GM10266 (cell line): Measurements from ENCODE around the gene PREPL.

ENCODE experiments used
- DNase-seq: peaks from one replicate; pipeline ENCODE4 v3.0.0; 2012; ENCODE audit errors: extremely low spot score
- CTCF ChIP-seq: IDR thresholded peaks from 2 replicates; pipeline ENCODE4 v1.5.1; 2012; ENCODE audit warnings: mild to moderate bottlenecking, low read depth; ENCODE audit not compliant: control insufficient read depth, insufficient read depth; ENCODE audit errors: missing control alignments

PREPL gene

GRCh38 chr2:44296653-44297052 lies 64.6 kb downstream of the PREPL start:
- no peak for DNase-seq
- TF ChIP-seq CTCF, result no peak

- no peak for DNase-seq
- no peak for TF ChIP-seq CTCF
Observed at GRCh38 chr2:44295633-44296359, 65.5 kb downstream of the PREPL start.

- TF ChIP-seq CTCF, result no peak
Observed at GRCh38 chr2:44295113-44295512, 66.2 kb downstream of the PREPL start.

GRCh38 chr2:44291281-44292248 lies 69.7 kb downstream of the PREPL start:
- peak; percentile 13 for DNase-seq
- peak; percentile 48 for TF ChIP-seq CTCF

More at GRCh38 chr2:44295113-44295512, 66.2 kb downstream of the PREPL start:
- DNase-seq, result no peak

- no peak for DNase-seq
- no peak for TF ChIP-seq CTCF
Observed at GRCh38 chr2:44290261-44290660, 71.0 kb downstream of the PREPL start.

- no peak for DNase-seq
Observed at GRCh38 chr2:44286884-44287638, 74.2 kb downstream of the PREPL start.

More at GRCh38 chr2:44286884-44287638, 74.2 kb downstream of the PREPL start:
- TF ChIP-seq CTCF, result no peak
